Right ventricle myocardium inferior (tissue), 1 donor: ENCODE results near the gene RETSAT. TPM values are rescaled to one million over a fixed set of nuclear protein-coding genes. Genes with fewer than 3 reads are reported as not detected.

Experiments used
- ATAC-seq: fragments of 200-7000 bp; cut with Tn5 transposase; one replicate; pipeline ENCODE4 v1.9.1; 2020; ENCODE audit warnings: mild to moderate bottlenecking, moderate library complexity
- DNase-seq: peaks from one replicate; pipeline ENCODE4 v3.0.0; 2021; ENCODE audit errors: missing footprints
- intact Hi-C: fragments of 100-400 bp; cut with DNase I; formaldehyde crosslinking; loops from one replicate; pipeline ENCODE4 v1.11.0; 2022
- long read RNA-seq: library from polyadenylated mRNA; unstranded; transcript quantifications from one replicate; pipeline ENCODE4 v2.0.0, GENCODE V29; 2021
- total RNA-seq: library from RNA; stranded (reverse); fragmentation: NEBNext Ultra II Directional; extraction: Animal tissue kit (Norgen Biotek cat#: 25700); gene quantifications from one replicate; pipeline ENCODE4 v1.2.1, GENCODE V29; 2021
- donor health status: DM: no; HTN: yes; CAD: no; lungs with severe emphysema.

RETSAT gene
- 44.8 TPM for total RNA-seq
- long read RNA-seq, transcript RETSAT-201 (11 exons, 3,100 nt), result major isoform, 11 of 22 reads
- long read RNA-seq, partial matches to known transcripts, result 9 of 22 reads
- long read RNA-seq, other reads (novel, unspliced or antisense), result 2 of 22 reads

DNA sequence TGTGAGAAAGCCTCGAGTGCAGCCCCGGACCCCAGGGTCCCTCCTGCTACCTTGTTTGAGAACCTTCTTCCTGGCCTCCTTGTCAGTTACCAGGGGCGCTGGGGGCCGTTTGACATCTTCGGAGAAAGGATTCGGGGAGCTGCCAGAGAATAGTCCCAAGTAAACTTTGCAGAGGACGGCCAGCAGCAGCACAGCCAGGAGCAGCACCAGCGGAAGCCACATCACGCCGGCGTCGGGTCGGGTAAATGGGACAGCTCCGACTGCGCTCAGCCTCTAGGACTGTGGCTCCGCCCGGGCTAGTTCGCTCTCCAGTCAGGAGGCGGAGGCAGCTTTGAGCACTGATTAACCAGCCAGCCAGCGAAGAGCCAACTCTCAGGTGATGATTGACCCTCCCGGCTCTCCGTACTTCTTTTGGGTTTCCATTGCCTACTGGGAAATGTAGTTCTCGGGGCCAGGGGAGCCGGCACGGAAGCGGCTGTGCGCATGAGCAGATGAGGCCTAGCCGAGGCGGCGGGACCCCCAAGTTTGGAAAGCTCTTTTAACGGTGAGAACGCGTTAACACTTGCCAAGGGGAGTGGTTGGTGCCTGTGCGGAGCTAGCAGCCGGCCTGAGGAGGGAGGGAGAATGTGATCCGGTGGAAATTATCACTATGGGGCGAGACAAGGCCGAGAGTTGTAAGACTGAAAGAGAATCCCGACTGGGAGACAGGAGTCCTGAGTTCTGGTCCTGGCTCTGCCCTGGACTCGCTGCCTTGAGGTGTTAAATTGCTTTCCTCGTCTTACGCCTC, at the start of gene RETSAT, which contains the start of gene ELMOD3:
Gene RETSAT (minus strand): TSS at position 243 of the 787 bp plus-strand sequence. CDS start 21 bp downstream, at position 222.
Gene ELMOD3 (plus strand): TSS at position 484 of the 787 bp plus-strand sequence. CDS start 2,430 bp downstream, outside the sequence.
- DNase-seq, result peak; percentile 97

DNA sequence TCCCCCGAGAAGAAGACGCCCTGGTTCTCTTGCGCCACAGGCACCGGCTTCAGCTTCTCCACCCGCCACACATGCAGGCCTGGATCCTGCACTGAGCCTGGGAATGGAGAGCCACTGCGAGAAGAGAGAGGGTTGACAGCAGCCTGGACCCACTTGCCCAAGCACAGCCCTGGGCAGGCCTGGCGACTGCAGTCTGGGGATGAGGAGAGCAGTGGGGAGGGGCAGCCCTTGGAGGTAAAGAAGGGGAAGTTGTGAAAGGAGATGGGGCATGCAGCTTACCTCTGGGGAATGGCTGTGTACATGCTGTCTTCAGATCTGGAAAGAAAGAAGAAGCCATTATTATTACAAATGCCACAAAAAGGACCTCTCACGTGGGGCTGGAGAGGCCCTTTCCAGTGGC, 47.5 kb upstream of the RETSAT start:
- DNase-seq (no peak), ATAC-seq (no peak)
- intact Hi-C loops, result no loop called here

More for the DNA sequence above, at the start of gene RETSAT, which contains the start of gene ELMOD3:
- intact Hi-C loops, result loop anchor here (1.0 to 10.0 kb wide), 2 partner anchors 26 to 180 kb away; partner anchors contain the start of gene MAT2A
- ATAC-seq, result peak; percentile 99

DNA sequence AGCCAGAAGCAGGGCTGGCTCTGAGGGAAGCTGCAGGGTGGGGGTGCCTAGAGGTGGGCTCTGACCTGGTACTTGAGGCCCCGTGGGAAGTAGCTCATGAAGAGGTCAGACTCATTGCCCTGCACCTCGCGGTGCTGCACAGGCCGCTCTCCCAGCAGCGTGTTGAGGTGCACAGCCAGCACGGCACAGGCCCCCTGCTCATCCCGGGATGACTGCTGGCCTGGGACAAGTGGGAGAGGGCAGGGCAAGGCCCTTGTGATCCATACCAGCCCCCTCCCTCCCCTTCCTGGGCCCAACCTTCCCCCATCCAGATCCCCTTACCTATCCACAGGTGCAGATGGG, 47.1 kb upstream of the RETSAT start:
- DNase-seq (no peak), ATAC-seq (no peak)
- intact Hi-C loops, result no loop called here

GRCh38 chr2:85400541-85401463, 46.5 kb upstream of the RETSAT start:
- intact Hi-C loops, result no loop called here
- ATAC-seq (no peak), DNase-seq (no peak)

DNA sequence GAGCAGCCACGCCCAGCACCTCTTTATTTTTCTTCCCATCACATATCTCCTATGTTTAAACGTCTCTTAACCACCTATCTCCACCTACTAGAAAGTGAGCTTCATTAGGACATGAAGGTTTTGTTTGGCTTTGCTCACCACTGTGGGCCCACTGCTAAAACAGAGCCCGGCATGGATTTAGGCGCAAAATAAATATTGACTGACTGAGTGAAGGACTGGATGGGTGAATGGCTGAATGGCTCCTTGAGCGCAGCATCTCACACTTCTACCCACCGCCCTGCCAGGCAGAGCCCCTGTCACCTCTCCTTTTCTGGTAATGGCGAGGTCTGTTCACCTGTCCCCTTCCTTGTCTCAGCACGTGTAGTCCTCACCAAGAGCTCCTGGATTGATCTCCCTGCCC, 45.7 kb upstream of the RETSAT start:
- ATAC-seq (no peak), DNase-seq (no peak)
- intact Hi-C loops, result no loop called here

DNA sequence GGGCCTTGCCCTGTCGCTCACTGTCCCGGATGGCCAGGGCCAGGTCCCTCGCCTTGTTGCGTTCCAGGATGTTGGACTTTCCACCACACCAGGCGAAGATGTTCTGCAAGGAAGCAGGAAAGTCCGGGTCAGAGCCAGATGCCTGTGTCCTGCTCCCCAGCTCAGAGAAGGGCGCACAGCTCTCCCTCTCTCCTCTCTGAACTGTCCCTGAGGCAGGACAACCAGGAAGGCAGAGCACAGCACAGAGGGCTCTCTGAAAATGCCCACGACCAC, 44.8 kb upstream of the RETSAT start:
- intact Hi-C loops, result no loop called here
- ATAC-seq (no peak), DNase-seq (no peak)

GRCh38 chr2:85398426-85399182, 44.3 kb upstream of the RETSAT start:
- intact Hi-C loops, result no loop called here
- no peak for ATAC-seq
- DNase-seq, result no peak

GRCh38 chr2:85397925-85398331, 43.6 kb upstream of the RETSAT start:
- ATAC-seq (no peak), DNase-seq (no peak)
- intact Hi-C loops, result no loop called here

DNA sequence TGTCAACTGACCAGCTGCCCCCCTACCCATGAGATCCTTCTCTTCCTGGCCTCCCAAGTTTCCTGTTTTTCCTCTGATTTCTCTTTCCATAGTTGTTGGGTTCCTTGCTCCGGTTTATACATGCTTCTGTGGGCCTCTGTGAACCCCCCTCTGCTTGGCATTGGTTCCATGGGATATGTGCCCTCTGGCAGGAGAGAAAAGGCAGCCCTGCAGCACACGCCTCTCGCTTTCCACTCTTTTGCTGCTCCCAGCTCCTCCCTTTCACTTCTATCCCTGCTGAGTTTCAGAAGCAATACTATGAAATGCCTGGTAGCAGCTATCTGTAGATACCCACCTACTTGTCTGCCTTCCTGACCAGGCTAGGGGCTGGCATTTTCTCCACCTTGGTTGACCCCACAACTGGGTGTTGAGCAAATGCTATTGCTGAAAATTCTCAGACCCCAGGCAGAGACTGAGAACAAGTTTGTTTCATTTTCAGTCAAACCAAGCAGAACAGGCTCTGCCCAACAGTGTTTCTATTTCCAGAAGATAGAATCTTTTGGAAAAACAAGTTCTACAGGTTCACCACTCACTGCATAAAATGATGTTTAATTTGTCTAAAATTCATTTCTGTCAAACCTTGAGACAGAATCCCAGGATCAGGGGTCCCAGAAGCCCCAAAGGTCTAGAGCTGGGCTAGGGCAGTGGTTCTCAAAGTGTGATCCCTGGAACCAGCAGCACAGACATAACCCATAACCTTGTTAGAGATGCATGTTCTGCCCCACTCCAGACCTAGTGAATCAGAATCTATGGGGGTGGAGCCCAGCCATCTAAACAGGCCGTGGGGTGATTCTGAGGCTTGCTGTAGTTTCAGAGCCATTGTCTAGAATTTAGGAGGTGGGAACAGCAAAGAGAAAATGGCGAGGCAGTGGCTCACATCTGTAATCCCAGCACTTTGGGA, 42.5 kb upstream of the RETSAT start:
- ATAC-seq (no peak), DNase-seq (no peak)
- intact Hi-C loops, result no loop called here

- ATAC-seq (no peak), DNase-seq (no peak)
- intact Hi-C loops, result no loop called here
Observed at GRCh38 chr2:85395912-85396475, 41.7 kb upstream of the RETSAT start.

- DNase-seq, result no peak
- intact Hi-C loops, result no loop called here
Observed at GRCh38 chr2:85394976-85395375, 40.6 kb upstream of the RETSAT start.

DNA sequence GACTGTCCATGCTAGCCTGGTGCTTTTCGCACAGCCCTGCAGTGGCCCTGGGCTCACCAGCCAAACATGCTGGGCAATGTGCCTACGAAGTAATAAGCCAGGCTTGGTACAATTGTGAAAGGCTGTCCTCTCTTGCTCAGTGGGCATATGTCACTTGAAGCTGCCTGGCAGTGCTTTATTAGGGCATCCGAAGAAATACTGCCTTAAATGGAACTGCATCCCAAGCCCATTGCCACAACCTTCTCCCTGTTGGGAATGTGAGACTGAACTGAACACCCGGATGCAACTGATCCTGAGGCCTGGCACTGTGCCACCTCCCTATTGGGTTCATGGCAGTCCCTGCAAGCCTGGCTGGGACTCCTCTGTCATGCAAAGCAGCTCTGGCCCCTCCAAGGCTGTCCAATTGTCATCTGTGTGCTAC, 39.9 kb upstream of the RETSAT start:
- intact Hi-C loops, result no loop called here
- ATAC-seq (no peak), DNase-seq (no peak)

More at GRCh38 chr2:85394976-85395375, 40.6 kb upstream of the RETSAT start:
- no peak for ATAC-seq

GRCh38 chr2:85393836-85394235, 39.5 kb upstream of the RETSAT start:
- intact Hi-C loops, result no loop called here
- ATAC-seq (no peak), DNase-seq (no peak)

DNA sequence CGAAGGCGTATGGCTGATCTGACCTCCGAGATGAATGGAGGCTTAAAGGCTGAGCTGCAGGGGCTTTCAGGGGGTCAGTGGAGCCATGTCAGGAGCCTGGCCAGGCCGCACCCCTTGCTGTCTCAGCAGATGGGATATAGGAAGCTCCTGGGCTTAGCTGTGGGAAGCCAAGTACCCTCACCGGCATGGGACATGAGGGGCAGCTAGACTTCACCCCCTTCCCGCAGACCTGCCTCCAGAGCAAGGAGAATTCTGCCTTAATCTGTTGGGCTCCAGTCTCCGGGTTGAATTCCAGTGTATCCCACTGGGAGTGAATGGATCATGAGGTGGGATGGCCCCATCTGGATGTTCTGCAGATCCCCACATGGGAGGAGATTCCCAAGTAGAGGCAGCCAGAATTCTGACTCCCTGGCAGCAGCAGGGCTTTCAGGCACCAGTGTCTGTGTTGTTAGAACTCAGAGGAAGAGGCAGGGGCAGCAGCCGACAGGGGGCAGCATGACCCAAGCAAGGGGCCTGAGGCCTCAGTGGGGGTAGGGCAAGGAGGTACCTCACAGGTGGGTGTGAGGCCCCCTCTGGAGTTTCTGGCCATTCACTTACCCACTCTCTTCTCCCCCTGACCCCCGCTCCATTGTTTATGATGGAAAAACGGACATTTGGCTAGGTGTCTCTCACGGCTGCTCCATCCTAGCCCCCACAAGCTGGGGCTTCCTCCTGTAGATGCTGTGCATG, 36.8 kb upstream of the RETSAT start:
- peak; percentile 40 for ATAC-seq
- intact Hi-C loops, result no loop called here
- no peak for DNase-seq

DNA sequence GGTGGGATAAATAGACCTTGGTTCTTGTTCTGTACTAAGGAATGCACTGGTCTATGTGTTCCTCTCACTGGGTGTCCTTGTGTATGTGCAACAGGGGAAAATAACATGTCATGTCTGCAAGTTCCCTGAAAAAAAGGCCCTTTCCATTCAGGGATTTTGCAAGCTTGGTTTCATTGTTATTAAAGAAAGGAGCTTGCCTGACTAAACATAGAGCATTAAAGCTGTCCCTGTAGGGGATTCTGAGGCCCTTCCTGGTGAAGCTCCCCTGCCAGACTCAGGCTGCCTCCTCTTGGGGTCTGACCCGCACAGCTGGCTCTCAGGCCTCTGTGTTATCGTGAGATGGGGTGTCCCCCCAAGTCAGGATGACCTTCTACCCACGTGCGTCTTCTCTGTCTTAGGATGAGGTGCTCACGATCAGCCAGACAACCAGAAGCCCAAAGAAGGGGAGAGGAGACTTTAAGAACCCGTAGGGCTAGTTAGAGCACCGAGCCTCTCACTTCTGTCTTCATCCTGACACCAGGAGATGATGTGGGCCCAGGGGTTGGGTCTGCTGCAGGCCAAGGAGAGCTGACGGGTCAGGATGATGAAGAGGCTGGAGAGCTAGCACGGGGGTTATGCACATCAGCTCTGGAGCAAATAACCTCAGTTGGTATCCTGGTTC, 34.7 kb upstream of the RETSAT start:
- DNase-seq, result no peak
- intact Hi-C loops, result no loop called here
- no peak for ATAC-seq

DNA sequence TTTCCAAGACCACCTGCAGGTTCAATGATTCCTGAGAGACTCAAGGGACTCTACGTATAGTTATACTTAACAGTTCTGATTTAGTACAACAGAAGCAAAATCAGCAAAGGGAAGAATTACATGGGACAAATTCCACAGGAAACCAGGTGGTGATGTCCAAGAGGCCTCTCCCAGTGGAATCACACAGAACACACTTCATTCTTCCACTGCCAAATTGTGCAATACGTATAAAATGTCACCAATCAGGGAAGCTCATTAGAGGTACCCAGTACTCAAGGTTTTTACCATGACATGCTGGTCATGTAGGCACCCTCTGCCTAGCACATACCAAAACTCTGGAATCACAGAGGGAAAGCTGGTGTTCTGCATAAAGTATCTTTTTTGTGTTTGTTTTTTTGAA, 33.4 kb upstream of the RETSAT start:
- ATAC-seq (no peak), DNase-seq (no peak)
- intact Hi-C loops, result no loop called here
